ENCODE data around the gene CHN2.
"Not testable (repeated sequence)": the region's sequence is repeated elsewhere in the genome, so short reads cannot be mapped to it uniquely, and the experiment has no call there.

The CHN2 gene

GRCh38 chr7:29253225-29253624 is 58.6 kb downstream of the CHN2 start:
- no peak overlapping the region for H3K4me3 Mint-ChIP-seq
- no peak for ATAC-seq
- DNase-seq (ENCODE audit: low spot score in 2 of 2) = no peak
- H3K4me1 Mint-ChIP-seq = peaks cover 24% of the 10 kb centered on the region
- H3K27ac Mint-ChIP-seq = no peak overlapping the region
- no peaks in the 10 kb centered on the region for H3K36me3 Mint-ChIP-seq
- H3K9me3 Mint-ChIP-seq = no peaks in the 10 kb centered on the region

GRCh38 chr7:29254591-29254990 is 60.0 kb downstream of the CHN2 start:
- H3K27ac Mint-ChIP-seq = no peak overlapping the region
- H3K4me1 Mint-ChIP-seq = peaks cover 23% of the 10 kb centered on the region
- no peak for DNase-seq (ENCODE audit: low spot score in 2 of 2)
- H3K4me3 Mint-ChIP-seq = no peak overlapping the region
- H3K9me3 Mint-ChIP-seq = no peaks in the 10 kb centered on the region
- no peak for ATAC-seq
- no peaks in the 10 kb centered on the region for H3K36me3 Mint-ChIP-seq

- Mint-ChIP-seq H3K4me3 (no peak overlapping the region), H3K27ac (peak overlapping the region; percentile 15), H3K4me1 (peaks cover 23% of the 10 kb centered on the region), H3K9me3 (no peaks in the 10 kb centered on the region), H3K36me3 (no peaks in the 10 kb centered on the region)
- no peak for DNase-seq (ENCODE audit: low spot score in 2 of 2)
- no peak for ATAC-seq
These were observed 60.8 kb downstream of the CHN2 start for GRCh38 chr7:29255199-29255878.

- H3K36me3 Mint-ChIP-seq = no peaks in the 10 kb centered on the region
- DNase-seq (ENCODE audit: low spot score in 2 of 2) (no peak), ATAC-seq (peak; percentile 65)
- H3K4me1 Mint-ChIP-seq = peaks cover 23% of the 10 kb centered on the region
- peak overlapping the region; percentile 15 for H3K27ac Mint-ChIP-seq
- no peaks in the 10 kb centered on the region for H3K9me3 Mint-ChIP-seq
- no peak overlapping the region for H3K4me3 Mint-ChIP-seq
These were observed 61.5 kb downstream of the CHN2 start for GRCh38 chr7:29255906-29256692.

- Mint-ChIP-seq H3K4me1 (peaks cover 23% of the 10 kb centered on the region), H3K9me3 (no peaks in the 10 kb centered on the region), H3K27ac (no peak overlapping the region), H3K36me3 (no peaks in the 10 kb centered on the region), H3K4me3 (no peak overlapping the region)
- ATAC-seq = no peak
- DNase-seq (ENCODE audit: low spot score in 2 of 2) = no peak
These were observed 62.1 kb downstream of the CHN2 start for GRCh38 chr7:29256693-29257002.

- H3K9me3 Mint-ChIP-seq = no peaks in the 10 kb centered on the region
- DNase-seq (ENCODE audit: low spot score in 2 of 2) (no peak), ATAC-seq (no peak)
- H3K27ac Mint-ChIP-seq = no peak overlapping the region
- H3K4me1 Mint-ChIP-seq = peaks cover 23% of the 10 kb centered on the region
- no peaks in the 10 kb centered on the region for H3K36me3 Mint-ChIP-seq
- H3K4me3 Mint-ChIP-seq = no peak overlapping the region
These were observed 64.4 kb downstream of the CHN2 start for GRCh38 chr7:29258951-29259350.

GRCh38 chr7:29262191-29262917 is 67.8 kb downstream of the CHN2 start:
- H3K27ac Mint-ChIP-seq = no peak overlapping the region
- no peak overlapping the region for H3K4me3 Mint-ChIP-seq
- H3K4me1 Mint-ChIP-seq = peaks cover 23% of the 10 kb centered on the region

GRCh38 chr7:29263601-29264207 is 69.1 kb downstream of the CHN2 start:
- not testable (repeated sequence) for H3K4me3 Mint-ChIP-seq; H3K36me3 Mint-ChIP-seq; DNase-seq (ENCODE audit: low spot score in 2 of 2); H3K27ac Mint-ChIP-seq; ATAC-seq; H3K9me3 Mint-ChIP-seq
- peaks cover 18% of the 10 kb centered on the region for H3K4me1 Mint-ChIP-seq

More at GRCh38 chr7:29262191-29262917, 67.8 kb downstream of the CHN2 start:
- H3K36me3 Mint-ChIP-seq = no peaks in the 10 kb centered on the region
- H3K9me3 Mint-ChIP-seq = peaks cover 4% of the 10 kb centered on the region
- no peak for DNase-seq (ENCODE audit: low spot score in 2 of 2)
- ATAC-seq = no peak

- Mint-ChIP-seq H3K4me3 (no peak overlapping the region), H3K4me1 (peaks cover 18% of the 10 kb centered on the region), H3K9me3 (peaks cover 4% of the 10 kb centered on the region), H3K36me3 (no peaks in the 10 kb centered on the region), H3K27ac (no peak overlapping the region)
- no peak for DNase-seq (ENCODE audit: low spot score in 2 of 2)
- peak; percentile 84 for ATAC-seq
These were observed 70.8 kb downstream of the CHN2 start for GRCh38 chr7:29265208-29265923.

GRCh38 chr7:29269935-29270334 is 75.4 kb downstream of the CHN2 start:
- H3K36me3 Mint-ChIP-seq = no peaks in the 10 kb centered on the region
- no peak for ATAC-seq
- H3K4me3 Mint-ChIP-seq = no peak overlapping the region
- H3K27ac Mint-ChIP-seq = no peak overlapping the region
- no peak for DNase-seq (ENCODE audit: low spot score in 2 of 2)
- peaks cover 39% of the 10 kb centered on the region for H3K4me1 Mint-ChIP-seq
- peaks cover 4% of the 10 kb centered on the region for H3K9me3 Mint-ChIP-seq

- ATAC-seq (peak; percentile 96), DNase-seq (ENCODE audit: low spot score in 2 of 2) (no peak)
- Mint-ChIP-seq H3K36me3 (no peaks in the 10 kb centered on the region), H3K4me3 (no peak overlapping the region), H3K4me1 (peaks cover 36% of the 10 kb centered on the region), H3K9me3 (no peaks in the 10 kb centered on the region), H3K27ac (no peak overlapping the region)
These were observed 76.2 kb downstream of the CHN2 start for GRCh38 chr7:29270594-29271318.

GRCh38 chr7:29271319-29271658 is 76.7 kb downstream of the CHN2 start:
- Mint-ChIP-seq H3K27ac (no peak overlapping the region), H3K4me1 (peaks cover 38% of the 10 kb centered on the region), H3K36me3 (no peaks in the 10 kb centered on the region), H3K4me3 (no peak overlapping the region), H3K9me3 (no peaks in the 10 kb centered on the region)
- DNase-seq (ENCODE audit: low spot score in 2 of 2) (no peak), ATAC-seq (no peak)

GRCh38 chr7:29272057-29272456 is 77.5 kb downstream of the CHN2 start:
- no peaks in the 10 kb centered on the region for H3K9me3 Mint-ChIP-seq
- no peaks in the 10 kb centered on the region for H3K36me3 Mint-ChIP-seq
- H3K27ac Mint-ChIP-seq = no peak overlapping the region
- peaks cover 33% of the 10 kb centered on the region for H3K4me1 Mint-ChIP-seq
- ATAC-seq (no peak), DNase-seq (ENCODE audit: low spot score in 2 of 2) (no peak)
- no peak overlapping the region for H3K4me3 Mint-ChIP-seq

GRCh38 chr7:29274146-29275017 is 79.8 kb downstream of the CHN2 start:
- ATAC-seq = no peak
- H3K27ac Mint-ChIP-seq = no peak overlapping the region
- H3K9me3 Mint-ChIP-seq = no peaks in the 10 kb centered on the region
- no peak overlapping the region for H3K4me3 Mint-ChIP-seq
- H3K4me1 Mint-ChIP-seq = peaks cover 42% of the 10 kb centered on the region
- H3K36me3 Mint-ChIP-seq = no peaks in the 10 kb centered on the region
- DNase-seq (ENCODE audit: low spot score in 2 of 2) = no peak
